NCI-H2107 treated with DMSO at 0.1 percent for 48 hours (cell line): Measurements from ENCODE around the gene PAX1.

Experiments
- DNase-seq: peaks from one replicate; lab custom pipeline; 2025; ENCODE audit not compliant: unreplicated experiment; lab: John Stamatoyannopoulos, UW

PAX1 gene

GRCh38 chr20:21702553-21703470 lies 2.7 kb upstream of the PAX1 start:
- no peak for DNase-seq

DNA sequence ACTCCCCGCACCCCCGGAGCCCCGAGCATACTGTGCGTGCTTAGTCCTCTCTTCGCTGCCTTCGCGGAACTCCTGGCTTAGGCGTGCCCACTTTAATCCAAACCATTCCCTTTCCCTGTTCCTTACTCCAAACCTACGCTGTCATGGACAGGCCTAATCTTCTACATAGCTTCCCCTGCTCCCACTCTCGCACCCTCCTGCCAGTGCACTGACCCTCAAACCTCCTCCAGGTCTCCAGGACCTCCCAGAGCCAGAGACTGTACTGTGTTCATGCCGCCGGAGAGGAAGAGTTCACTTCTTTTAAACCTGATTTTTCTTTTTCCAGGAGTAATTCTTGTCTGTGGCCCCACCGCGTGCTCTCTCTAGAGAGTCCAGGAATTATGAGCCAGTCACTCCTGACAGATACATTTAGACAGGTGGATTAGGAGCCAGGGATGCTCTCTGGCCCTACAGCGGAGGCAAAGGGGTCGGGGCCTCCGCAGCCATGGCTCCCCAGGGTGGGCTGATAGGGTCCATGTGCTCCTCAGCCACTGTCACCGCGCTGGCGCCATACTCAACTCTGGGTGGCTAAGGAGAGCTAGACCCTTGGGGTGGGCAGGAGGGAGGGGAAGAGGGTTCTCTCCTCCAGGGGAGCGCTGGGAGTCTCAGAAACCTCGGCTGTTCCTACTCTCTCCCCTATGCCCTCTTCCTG lies 1.6 kb upstream of the PAX1 start:
- DNase-seq: no peak

DNA sequence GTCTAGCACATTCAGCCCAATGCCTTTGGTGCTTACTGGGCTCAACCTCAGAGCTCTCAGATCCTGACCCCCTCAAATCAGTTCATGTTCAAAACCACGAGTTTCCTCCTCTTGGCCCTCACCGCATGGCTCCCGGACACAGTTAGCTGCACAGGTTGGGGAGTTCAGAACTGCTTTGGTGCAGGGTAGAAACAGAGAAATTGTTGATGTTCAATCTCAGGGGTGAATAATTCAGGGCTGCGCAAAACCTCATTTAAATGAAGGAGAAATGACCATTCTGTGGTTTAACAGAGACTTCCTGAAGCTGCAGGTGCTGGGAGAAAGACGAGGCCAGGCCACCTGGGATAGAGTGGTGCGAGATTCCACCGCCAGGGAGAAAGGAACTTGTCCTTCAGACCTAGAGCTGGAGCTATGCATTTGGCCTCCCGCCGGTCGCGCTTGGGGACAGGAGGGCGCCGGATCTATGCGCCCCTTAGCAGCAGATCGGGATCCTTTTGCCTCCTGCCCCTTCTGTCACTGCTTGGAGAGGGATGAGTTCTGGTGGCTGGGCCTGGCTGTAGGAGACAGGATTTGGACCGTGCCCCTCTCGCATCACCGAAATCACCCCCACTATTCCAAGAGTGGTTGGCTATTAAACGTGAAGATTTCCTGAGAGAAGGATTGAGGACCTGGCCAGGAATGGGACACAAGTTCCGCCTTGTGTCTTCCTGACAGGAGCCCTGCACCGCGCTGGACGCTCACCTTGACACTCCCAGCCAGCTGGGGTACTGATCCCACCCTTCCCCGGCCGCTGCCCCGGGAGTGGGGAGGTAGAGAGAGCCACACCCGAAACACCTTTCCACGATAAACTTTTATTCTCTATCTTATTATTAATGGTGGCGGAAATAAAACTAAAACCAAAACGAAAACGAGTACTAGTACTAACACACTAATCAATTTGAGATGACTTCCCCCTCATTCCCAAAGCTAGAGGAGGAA lies 767 bp upstream of the PAX1 start:
- DNase-seq: no peak

GRCh38 chr20:21706261-21707195 lies 1.1 kb downstream of the PAX1 start:
- DNase-seq: no peak

- no peak for DNase-seq
Measured at GRCh38 chr20:21707267-21707666, 1.8 kb downstream of the PAX1 start.

DNA sequence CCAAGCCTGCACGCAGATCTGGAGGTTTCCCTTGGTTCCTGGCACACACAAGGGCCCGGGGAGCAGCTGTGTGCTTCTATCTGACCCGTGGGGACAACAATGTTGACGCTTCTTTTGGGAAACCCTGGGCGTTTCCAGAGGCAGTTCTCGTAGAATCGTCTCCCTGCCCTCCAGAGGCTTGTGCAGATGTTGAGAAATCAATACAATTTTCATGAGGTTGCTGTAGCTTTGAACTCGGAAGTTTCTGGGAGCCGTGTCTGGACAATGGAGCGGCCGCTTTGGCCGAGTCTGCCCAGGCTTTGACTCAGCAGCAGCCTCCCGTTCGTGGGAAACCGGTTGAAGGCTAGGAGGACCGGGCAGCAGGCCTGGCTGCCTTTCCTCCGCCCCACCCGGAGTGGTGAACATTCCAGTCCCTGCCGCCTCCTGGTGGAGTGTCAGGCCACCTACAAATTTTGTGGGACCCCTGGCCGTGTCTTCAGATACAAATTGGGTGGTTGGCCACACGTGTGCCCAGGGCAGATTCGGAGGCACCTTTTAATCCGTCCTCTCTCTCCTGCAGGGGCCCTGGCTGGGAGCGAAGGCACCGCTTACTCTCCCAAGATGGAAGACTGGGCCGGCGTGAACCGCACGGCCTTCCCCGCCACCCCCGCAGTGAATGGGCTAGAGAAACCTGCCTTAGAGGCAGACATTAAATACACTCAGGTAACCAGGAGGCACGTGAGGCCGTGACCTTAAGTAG lies 2.7 kb downstream of the PAX1 start:
- no peak for DNase-seq

GRCh38 chr20:21708738-21709534 lies 3.5 kb downstream of the PAX1 start:
- no peak for DNase-seq

DNA sequence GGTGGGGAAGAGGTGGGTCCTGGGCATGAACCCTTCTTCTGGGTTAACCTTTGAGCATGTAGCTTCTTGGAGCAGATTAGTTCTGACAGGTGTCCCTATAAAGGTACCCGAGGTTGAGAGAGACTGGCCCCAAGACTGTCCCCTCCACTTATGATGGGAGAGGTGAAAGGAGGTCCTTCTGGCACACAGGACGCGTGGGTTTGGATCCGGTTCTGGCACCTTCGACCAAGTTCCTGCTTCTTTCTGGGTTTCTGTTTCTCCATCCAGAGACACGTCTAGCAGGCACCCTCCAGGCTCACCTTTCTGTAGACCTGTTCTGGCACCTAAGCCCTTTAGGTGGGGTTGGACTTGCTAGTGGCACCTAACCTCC lies 4.1 kb downstream of the PAX1 start:
- no peak for DNase-seq

DNA sequence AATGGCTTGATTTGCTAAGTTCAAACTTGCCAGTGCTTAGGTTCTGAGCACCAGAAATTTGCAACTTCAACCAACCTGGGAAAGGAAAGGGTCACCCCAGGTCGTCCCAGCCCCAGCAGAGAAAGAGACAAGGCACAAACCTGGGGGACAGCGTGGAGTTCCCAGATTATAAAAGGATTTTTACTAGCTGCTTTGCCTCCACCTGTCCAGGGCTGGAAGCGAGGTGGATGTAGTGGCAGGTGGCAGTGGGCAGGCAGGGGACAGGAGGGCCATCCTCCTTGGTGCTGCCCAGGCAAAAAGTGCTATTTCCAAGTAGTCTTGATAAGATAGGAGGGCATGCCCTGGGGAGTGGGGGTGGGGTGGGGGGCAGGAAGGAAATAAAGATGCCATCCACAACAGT lies 4.9 kb downstream of the PAX1 start:
- DNase-seq: no peak

DNA sequence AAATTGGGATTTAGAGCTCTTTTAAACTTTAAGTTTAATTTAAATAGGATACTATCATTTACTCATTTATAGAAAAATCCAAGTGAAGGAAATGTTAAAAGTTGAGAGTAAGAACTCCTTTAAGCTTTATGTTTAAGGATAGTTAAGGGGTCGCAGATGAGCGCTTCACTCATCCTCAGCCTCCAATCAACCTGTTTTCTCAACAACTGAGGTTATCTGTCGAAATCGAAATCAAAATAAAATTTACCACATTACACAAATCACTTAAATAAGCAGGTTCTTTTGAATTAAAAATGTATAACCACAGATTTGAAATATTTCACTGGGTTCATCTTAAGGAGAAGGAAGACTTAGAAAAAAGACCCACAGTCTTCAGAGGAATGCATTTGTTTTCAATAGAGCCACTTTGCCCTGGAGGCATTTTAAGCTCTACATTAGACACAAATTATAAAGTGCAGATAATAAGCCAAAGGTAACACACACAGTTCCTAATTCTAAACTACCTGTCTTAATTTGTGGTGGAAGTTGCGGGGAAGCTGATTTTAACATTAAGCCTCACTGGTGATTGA lies 5.5 kb downstream of the PAX1 start:
- DNase-seq: no peak

- no peak for DNase-seq
Measured at GRCh38 chr20:21712443-21713059, 7.1 kb downstream of the PAX1 start.

GRCh38 chr20:21713470-21713869 lies 8.0 kb downstream of the PAX1 start:
- DNase-seq: no peak

GRCh38 chr20:21713901-21714296 lies 8.4 kb downstream of the PAX1 start:
- DNase-seq: no peak

GRCh38 chr20:21714297-21715192 lies 9.1 kb downstream of the PAX1 start:
- DNase-seq: no peak

DNA sequence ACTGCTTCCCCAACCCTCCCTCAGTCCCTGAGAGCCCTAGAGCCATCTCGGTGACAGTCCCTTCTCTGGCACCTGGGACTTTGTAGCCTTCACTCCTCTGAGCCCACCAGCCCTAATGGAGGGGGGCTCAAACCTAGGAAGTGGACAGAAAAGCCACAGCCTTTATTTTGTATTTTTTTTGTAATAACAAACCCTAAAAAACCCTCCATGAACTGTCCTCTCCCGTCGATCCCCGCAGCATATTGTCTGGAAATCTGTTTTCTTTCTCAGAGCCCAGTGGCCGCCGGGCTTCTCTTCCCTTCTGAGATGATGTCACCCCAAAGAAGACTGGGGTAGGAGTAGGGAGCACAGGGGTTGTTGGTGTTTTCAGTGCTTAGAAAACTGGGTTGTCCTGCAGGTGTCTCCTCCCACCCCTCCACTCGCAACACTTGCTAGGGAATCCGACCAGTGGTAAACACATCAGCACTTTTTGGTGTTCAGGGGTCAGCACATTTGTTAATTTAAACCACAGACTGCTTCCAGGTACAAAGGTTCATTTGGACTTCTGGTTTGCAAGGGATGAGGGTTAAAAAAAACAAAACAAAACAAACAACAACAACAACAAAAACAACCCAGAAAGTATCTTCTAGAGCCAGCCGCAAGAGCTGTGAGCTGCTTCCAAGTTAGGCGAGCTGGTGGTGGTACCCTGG lies 9.9 kb downstream of the PAX1 start:
- no peak for DNase-seq

- peak; percentile 2 for DNase-seq
Measured at GRCh38 chr20:21719592-21720214, 14.2 kb downstream of the PAX1 start.
